ENCODE data around the gene HJV.

The HJV gene

DNA sequence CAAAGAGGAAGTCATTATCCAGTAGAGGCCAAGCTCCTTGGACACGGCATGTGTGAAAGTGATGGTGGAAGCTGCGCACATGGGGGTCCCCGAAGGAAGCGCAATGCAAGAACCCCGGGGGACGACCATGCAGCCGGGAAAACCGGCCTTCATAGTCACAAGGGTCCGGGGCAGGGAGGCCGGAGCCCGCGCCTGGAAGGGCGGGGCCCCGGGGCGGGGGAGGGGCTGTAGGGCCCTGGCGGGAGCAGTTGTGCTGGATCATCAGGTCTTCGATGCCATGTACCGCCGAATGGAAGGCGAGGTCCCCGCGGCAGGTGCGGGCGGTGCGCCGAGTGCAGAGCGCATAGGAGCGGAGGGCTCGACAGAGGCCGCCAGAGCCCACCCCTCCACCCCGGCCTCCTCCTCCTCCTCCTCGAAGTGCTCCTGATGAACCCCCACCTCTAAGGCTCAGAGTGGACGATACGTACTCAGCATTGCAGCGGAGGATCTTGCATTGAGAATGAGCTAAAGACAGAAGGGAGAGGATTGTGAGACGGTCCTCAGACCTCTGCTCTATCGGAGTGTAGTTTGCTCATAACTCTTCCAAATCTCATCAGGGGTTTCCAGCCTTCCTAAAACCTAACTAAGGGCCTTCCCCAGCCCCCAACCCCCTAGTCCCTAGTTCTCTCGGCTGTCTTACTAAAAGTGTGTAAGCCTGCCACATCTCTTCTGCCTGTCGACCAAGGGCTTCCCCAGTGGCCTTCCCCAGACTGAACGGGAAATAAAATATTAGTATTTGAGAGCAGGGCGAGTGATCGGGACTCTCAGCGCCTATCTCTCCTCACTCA lies 2.1 kb downstream of the HJV start:
- FAIRE-seq (no peak), DNase-seq (ENCODE audit: insufficient read length) (no peak)
- TF ChIP-seq POLR2A (IDR thresholded peaks at IDR 0.05; ENCODE audit: low read depth, low read length): no peak
- no peak for TF ChIP-seq POLR2AphosphoS5 (IDR thresholded peaks at IDR 0.05; ENCODE audit: low read depth, low read length)
- no peak for TF ChIP-seq TAF1 (IDR thresholded peaks at IDR 0.05; ENCODE audit: borderline replicate concordance, low read depth, low read length)

DNA sequence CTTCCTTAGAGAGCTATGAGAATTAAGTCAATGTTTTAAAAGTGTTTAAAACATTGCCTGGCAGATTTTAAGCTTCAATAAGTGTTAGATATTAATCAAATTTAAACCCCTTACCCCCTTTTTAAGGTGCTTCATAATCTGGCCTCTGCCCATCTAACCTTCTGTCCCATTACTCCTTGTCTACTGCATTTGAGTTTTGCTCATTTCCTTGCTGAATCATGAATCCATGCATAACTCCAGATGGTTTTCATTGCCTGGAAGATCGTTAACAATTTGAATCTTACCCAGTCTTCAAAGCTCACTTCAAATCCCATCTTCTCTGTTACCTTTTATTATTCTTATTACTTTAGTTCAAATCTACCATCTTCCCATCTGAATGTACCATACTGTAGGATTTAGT lies 4.6 kb downstream of the HJV start:
- no peak for DNase-seq (ENCODE audit: insufficient read length)
- TF ChIP-seq POLR2A (IDR thresholded peaks at IDR 0.05; ENCODE audit: low read depth, low read length) (no peak), POLR2AphosphoS5 (IDR thresholded peaks at IDR 0.05; ENCODE audit: low read depth, low read length) (no peak), TAF1 (IDR thresholded peaks at IDR 0.05; ENCODE audit: borderline replicate concordance, low read depth, low read length) (no peak)
- no peak for FAIRE-seq

DNA sequence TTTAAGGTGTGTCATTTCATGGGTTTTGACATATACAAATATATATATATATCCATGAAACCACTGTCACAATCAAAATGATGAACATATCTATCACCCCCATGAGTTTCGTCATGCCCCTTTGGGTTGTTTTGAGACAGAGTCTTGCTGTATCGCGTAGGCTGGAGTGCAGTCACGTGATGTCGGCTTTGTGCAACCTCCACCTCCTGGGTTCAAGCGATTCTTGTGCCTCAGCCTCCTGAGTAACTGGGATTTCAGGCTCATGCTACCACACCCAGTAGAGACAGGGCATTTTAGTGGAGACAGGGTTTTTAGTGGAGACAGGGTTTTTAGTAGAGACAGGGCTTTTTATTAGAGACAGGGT lies 8.0 kb downstream of the HJV start:
- FAIRE-seq (no peak), DNase-seq (ENCODE audit: insufficient read length) (no peak)
- TF ChIP-seq POLR2AphosphoS5 (IDR thresholded peaks at IDR 0.05; ENCODE audit: low read depth, low read length) (no peak), POLR2A (IDR thresholded peaks at IDR 0.05; ENCODE audit: low read depth, low read length) (no peak), TAF1 (IDR thresholded peaks at IDR 0.05; ENCODE audit: borderline replicate concordance, low read depth, low read length) (no peak)

DNA sequence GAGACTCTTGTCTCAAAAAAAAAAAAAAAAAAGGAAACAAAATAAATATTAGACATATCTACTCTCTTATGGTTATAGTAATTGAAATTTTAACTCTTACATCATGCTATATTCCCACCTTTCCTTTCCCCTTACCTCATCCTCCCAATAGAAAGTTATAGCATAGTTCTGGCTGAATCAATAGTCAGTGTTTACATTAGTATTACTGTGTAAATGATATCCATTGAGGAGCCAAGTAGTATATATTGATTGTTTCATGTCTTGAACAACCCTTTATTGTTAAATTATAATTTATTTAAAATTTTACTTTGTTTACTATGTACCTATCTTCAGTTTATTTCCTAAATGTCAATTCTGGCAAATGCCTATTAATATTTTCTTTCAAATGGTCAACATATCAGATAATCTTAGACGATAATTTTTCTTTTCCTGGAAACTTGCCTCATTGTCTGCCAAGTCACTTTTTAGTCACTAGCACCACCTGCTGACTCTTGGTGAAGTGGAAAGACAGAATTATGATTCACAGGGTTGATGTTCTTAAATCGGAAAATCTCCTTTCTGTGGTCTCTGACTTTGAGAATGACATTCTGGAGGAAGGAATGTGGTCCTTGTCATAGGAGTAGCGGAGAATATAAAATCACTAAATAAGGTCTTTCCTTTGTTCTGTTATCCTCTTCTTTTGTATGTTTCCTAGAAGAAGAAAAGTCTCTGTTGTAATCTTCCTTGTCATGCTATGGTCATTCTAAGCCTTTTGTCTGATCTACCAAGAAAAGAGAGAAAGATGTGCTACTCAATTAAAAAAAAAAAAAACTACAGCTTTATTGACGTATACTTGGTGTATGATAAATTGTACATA lies 8.6 kb downstream of the HJV start:
- DNase-seq (ENCODE audit: insufficient read length): no peak
- TF ChIP-seq POLR2AphosphoS5 (IDR thresholded peaks at IDR 0.05; ENCODE audit: low read depth, low read length): no peak
- FAIRE-seq: peak; percentile 70

DNA sequence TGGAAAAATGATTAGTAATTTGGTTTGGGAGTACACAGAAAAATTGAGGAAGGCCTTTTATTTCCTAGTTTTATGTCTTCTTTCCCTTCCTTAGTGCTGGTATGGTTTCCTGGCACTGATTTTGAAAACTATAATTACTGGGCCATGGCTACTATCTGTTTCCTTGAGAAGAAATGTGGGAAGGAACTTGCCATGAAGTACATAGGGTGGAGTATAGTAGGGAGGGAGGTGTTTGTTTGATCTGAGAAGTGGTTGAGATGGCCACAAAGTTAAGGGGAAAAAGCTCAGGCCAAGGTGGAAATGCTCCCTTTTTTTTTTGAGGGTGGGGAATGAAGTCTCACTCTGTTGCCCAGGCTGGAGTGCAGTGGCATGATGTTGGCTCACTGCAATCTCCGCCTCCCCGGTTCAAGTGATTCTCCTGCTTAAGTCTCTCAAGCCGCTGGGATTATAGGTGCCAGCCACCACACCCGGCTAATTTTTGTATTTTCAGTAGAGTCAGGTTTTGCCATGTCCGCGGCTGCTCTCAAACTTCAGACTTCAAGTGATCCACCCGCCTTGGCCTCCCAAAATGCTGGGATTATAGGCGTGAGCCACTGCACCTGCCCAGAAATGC lies 11.3 kb downstream of the HJV start:
- TF ChIP-seq POLR2AphosphoS5 (IDR thresholded peaks at IDR 0.05; ENCODE audit: low read depth, low read length) (no peak), POLR2A (IDR thresholded peaks at IDR 0.05; ENCODE audit: low read depth, low read length) (no peak), TAF1 (IDR thresholded peaks at IDR 0.05; ENCODE audit: borderline replicate concordance, low read depth, low read length) (no peak)
- DNase-seq (ENCODE audit: insufficient read length) (no peak), FAIRE-seq (no peak)

- no peak for DNase-seq (ENCODE audit: insufficient read length)
- no peak for FAIRE-seq
- TF ChIP-seq TAF1 (IDR thresholded peaks at IDR 0.05; ENCODE audit: borderline replicate concordance, low read depth, low read length) (no peak), POLR2AphosphoS5 (IDR thresholded peaks at IDR 0.05; ENCODE audit: low read depth, low read length) (no peak), POLR2A (IDR thresholded peaks at IDR 0.05; ENCODE audit: low read depth, low read length) (no peak)
Observed at GRCh38 chr1:146007489-146008133, 13.9 kb downstream of the HJV start.

GRCh38 chr1:146001709-146002108 lies 19.8 kb downstream of the HJV start:
- DNase-seq (ENCODE audit: insufficient read length) (no peak), FAIRE-seq (no peak)
- TF ChIP-seq TAF1 (IDR thresholded peaks at IDR 0.05; ENCODE audit: borderline replicate concordance, low read depth, low read length): no peak
- TF ChIP-seq POLR2A (IDR thresholded peaks at IDR 0.05; ENCODE audit: low read depth, low read length): no peak
- no peak for TF ChIP-seq POLR2AphosphoS5 (IDR thresholded peaks at IDR 0.05; ENCODE audit: low read depth, low read length)

DNA sequence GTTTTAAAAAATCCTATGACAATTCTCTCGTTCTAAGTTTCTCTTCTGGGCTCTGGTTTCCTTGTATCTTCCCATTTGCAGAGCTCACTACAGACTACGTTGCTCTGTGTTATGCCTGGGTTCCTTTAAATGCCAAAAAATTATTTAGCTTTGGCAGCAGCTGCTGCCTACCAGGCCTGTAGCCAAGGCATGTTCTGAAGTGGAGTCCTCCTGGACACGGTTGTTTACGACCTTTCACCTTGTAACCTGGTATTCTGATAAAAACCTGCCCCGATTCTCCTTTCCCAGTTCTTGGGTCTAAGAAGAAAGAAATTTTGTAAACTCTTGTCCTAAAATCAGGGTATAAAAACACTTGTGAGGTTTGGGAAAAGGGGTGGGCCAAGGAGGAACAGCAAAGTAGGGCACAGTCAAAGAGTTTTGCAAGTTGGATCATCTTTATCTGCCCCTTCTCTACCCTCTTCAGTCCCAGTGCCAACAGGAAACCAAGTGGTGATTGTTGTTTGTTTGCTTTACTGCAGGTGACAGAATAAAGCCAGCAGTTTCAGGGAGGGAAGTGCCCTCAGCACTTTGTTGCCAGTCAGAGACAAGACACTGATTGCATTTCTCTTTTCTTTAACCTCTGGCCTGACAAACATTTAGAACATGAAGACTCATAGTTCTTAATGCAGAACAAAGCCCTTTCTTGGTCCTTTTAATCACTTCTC lies 22.1 kb downstream of the HJV start:
- DNase-seq (ENCODE audit: insufficient read length) (no peak), FAIRE-seq (no peak)
- no peak for TF ChIP-seq POLR2A (IDR thresholded peaks at IDR 0.05; ENCODE audit: low read depth, low read length)
- TF ChIP-seq POLR2AphosphoS5 (IDR thresholded peaks at IDR 0.05; ENCODE audit: low read depth, low read length): no peak
- TF ChIP-seq TAF1 (IDR thresholded peaks at IDR 0.05; ENCODE audit: borderline replicate concordance, low read depth, low read length): no peak

DNA sequence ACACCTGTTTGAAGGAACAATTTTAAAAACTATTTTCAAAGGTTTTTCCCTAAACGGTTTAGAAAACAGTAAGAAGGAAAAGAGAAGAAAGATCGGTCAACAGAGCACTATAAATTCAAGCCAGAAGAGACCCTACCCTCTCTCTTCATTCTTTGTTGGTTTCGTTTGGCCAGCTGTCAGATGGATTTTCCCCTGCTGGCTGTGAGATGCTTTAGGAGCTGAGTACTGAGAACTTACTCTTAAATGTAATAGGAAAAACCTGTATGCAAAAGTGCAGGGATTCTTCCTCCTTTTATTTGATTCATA lies 23.9 kb downstream of the HJV start:
- no peak for TF ChIP-seq TAF1 (IDR thresholded peaks at IDR 0.05; ENCODE audit: borderline replicate concordance, low read depth, low read length)
- no peak for TF ChIP-seq POLR2AphosphoS5 (IDR thresholded peaks at IDR 0.05; ENCODE audit: low read depth, low read length)
- no peak for TF ChIP-seq POLR2A (IDR thresholded peaks at IDR 0.05; ENCODE audit: low read depth, low read length)
- FAIRE-seq: no peak
- DNase-seq (ENCODE audit: insufficient read length): no peak

- DNase-seq (ENCODE audit: insufficient read length): no peak
- FAIRE-seq: peak; percentile 54
- TF ChIP-seq TAF1 (IDR thresholded peaks at IDR 0.05; ENCODE audit: borderline replicate concordance, low read depth, low read length): peak; percentile 73
- TF ChIP-seq POLR2AphosphoS5 (IDR thresholded peaks at IDR 0.05; ENCODE audit: low read depth, low read length): peak; percentile 87
- TF ChIP-seq POLR2A (IDR thresholded peaks at IDR 0.05; ENCODE audit: low read depth, low read length): peak; percentile 84
Observed at GRCh38 chr1:145997016-145997717, 24.4 kb downstream of the HJV start.
